Measurements from ENCODE around the gene SLC31A2.

- TF ChIP-seq, protein P1, sequence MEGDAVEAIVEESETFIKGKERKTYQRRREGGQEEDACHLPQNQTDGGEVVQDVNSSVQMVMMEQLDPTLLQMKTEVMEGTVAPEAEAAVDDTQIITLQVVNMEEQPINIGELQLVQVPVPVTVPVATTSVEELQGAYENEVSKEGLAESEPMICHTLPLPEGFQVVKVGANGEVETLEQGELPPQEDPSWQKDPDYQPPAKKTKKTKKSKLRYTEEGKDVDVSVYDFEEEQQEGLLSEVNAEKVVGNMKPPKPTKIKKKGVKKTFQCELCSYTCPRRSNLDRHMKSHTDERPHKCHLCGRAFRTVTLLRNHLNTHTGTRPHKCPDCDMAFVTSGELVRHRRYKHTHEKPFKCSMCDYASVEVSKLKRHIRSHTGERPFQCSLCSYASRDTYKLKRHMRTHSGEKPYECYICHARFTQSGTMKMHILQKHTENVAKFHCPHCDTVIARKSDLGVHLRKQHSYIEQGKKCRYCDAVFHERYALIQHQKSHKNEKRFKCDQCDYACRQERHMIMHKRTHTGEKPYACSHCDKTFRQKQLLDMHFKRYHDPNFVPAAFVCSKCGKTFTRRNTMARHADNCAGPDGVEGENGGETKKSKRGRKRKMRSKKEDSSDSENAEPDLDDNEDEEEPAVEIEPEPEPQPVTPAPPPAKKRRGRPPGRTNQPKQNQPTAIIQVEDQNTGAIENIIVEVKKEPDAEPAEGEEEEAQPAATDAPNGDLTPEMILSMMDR (IDR thresholded peaks at IDR 0.05 in 8 of 11, conservative IDR thresholded peaks at IDR 0.05 in 3 of 11) = no peak
- TF ChIP-seq POLR2A (IDR thresholded peaks at IDR 0.05) = no peak
These were observed 9.8 kb downstream of the SLC31A2 start for GRCh38 chr9:113160571-113160970.
